Esophagus muscularis mucosa (tissue), 3 donors: Measurements from ENCODE around the gene OSBPL1A.

ENCODE experiments used
- CTCF ChIP-seq, 3 experiments: fragments of 200-600 bp in 2 of 3; fragments of 450-650 bp in 1 of 3; sonication (generic) in 2 of 3; IDR thresholded peaks; one replicate each; pipeline ENCODE4 v1.5.1; 2017 to 2019; ENCODE audit warnings: antibody characterized with exemption in 3 of 3, mild to moderate bottlenecking in 2 of 3, moderate library complexity in 1 of 3
- POLR2A ChIP-seq: fragments of 450-650 bp; IDR thresholded peaks from one replicate; pipeline ENCODE4 v1.6.1; 2017; ENCODE audit warnings: antibody characterized with exemption, moderate library complexity, mild to moderate bottlenecking, low read depth
- POLR2AphosphoS5 ChIP-seq, 2 donors: sonication (generic); formaldehyde crosslinking; IDR thresholded peaks; one replicate each; pipeline ENCODE4 v1.6.1; 2017; ENCODE audit warnings: antibody characterized with exemption in 2 of 2

- TF ChIP-seq CTCF (IDR thresholded peaks at IDR 0.05) (no peak), POLR2AphosphoS5 (IDR thresholded peaks at IDR 0.05) (no peak), POLR2A (no peak)
Observed at GRCh38 chr18:24234330-24234729, 163.3 kb downstream of the OSBPL1A start.
